ENCODE results near the gene KIAA0319L. TPM values are rescaled to one million over a fixed set of nuclear protein-coding genes. Genes with fewer than 3 reads are reported as not detected.
A peak's percentile ranks its signal among the peaks of the same experiment; 100 is the strongest.

The KIAA0319L gene
- total RNA-seq, 1 experiment from 2014 or later: 46.4 TPM

GRCh38 chr1:35589516-35590427 lies 32.6 kb upstream of the KIAA0319L start:
- peak overlapping the region in 1 of 2 experiments; percentile 15; a peak in 2 of 5 replicates for H3K4me3 Mint-ChIP-seq
- TF ChIP-seq CTCF (conservative IDR thresholded peaks at IDR 0.05): no peak

More at GRCh38 chr1:35589516-35590427, 32.6 kb upstream of the KIAA0319L start:
- Histone ChIP-seq H4K91ac (ENCODE audit: insufficient read length, low read depth, low read length) (no peak overlapping the region), H3K79me2 (ENCODE audit: insufficient read depth, low read length) (no peaks in the 10 kb centered on the region), H3K4me2 (ENCODE audit: insufficient read depth, insufficient read length, low read length) (no peak overlapping the region), H3K27me3 (ENCODE audit: insufficient read depth, low read length) (no peaks in the 10 kb centered on the region), H2BK5ac (ENCODE audit: insufficient read length, low read length) (no peak overlapping the region), H3K27ac (ENCODE audit: insufficient read length, low read depth, low read length) (no peak overlapping the region), H3K9me3 (ENCODE audit: control insufficient read depth, low read depth, low read length) (no peaks in the 10 kb centered on the region), H2BK15ac (ENCODE audit: low read depth, low read length) (no peak overlapping the region), H3T11ph (ENCODE audit: low read length) (no peak overlapping the region), H3K79me1 (ENCODE audit: insufficient read depth, low read depth, low read length, poor library complexity, severe bottlenecking) (no peaks in the 10 kb centered on the region), H4K20me1 (ENCODE audit: control insufficient read depth, insufficient read depth, insufficient read length) (peaks cover 2% of the 10 kb centered on the region), H2BK20ac (ENCODE audit: low read depth, low read length, poor library complexity, severe bottlenecking) (no peak overlapping the region), H2BK120ac (ENCODE audit: low read depth, low read length, poor library complexity, severe bottlenecking) (no peak overlapping the region), H3K9ac (ENCODE audit: extremely low read depth, insufficient read length, low read length) (no peak overlapping the region), H3K56ac (ENCODE audit: insufficient read length, low read depth, low read length) (no peak overlapping the region), H4K8ac (replicated peaks; ENCODE audit: insufficient read length, low read depth, low read length) (no peak overlapping the region), H3K4me1 (ENCODE audit: insufficient read depth, low read length) (no peaks in the 10 kb centered on the region), H3K23me2 (ENCODE audit: insufficient read length, low read depth, low read length, poor library complexity, severe bottlenecking) (no peaks in the 10 kb centered on the region), H3K18ac (ENCODE audit: insufficient read length, low read depth, low read length) (no peak overlapping the region), H3K4ac (ENCODE audit: low read depth, low read length) (no peak overlapping the region), H2BK12ac (ENCODE audit: insufficient read length, low read depth, low read length) (no peak overlapping the region), H3K14ac (ENCODE audit: insufficient read depth, low read length) (no peak overlapping the region), H2AK5ac (ENCODE audit: insufficient read length, low read length) (no peak overlapping the region), H4K5ac (ENCODE audit: insufficient read length, low read depth, low read length) (no peak overlapping the region), H3K23ac (ENCODE audit: insufficient read length, low read depth, low read length) (no peak overlapping the region), H2AFZ (ENCODE audit: low read length) (no peak overlapping the region)
- Mint-ChIP-seq H3K9me3 (no peaks in the 10 kb centered on the region; a peak in 1 of 5 replicates), H3K27ac (peak overlapping the region in 1 of 3 experiments; percentile 5; a peak in 2 of 7 replicates), H3K27me3 (ENCODE audit: low read depth) (peaks cover 2% of the 10 kb centered on the region; the same call in 1 of the 2 replicates), H3K36me3 (ENCODE audit: insufficient read depth in 1 of 3, low read depth in 3 of 3) (0 out of 7 replicates have a peak, but pooled peaks cover 0 to 3% (median 0%) of the 10 kb centered on the region in 3 experiments), H3K4me1 (peaks cover 5 to 8% of the 10 kb centered on the region in 2 experiments)
- WGBS (ENCODE audit: extremely low coverage, insufficient read length, low lambda C conversion rate): no CpG with 5 or more reads among the region's 15 CpGs
- no peak for DNase-seq

Measured in H9 (cell line).